Body of pancreas (tissue), 4 donors: ENCODE data around the gene TBX1.

Experiments used
- CTCF ChIP-seq, 7 experiments: fragments of 450-650 bp in 4 of 7; fragments of 200-600 bp in 3 of 7; sonication (generic) in 3 of 7; IDR thresholded peaks; one replicate each; pipeline ENCODE4 v1.5.1; 2016 to 2019; ENCODE audit warnings: antibody characterized with exemption in 7 of 7
- POLR2A ChIP-seq, 3 donors: fragments of 450-650 bp; IDR thresholded peaks; one replicate each; pipeline ENCODE4 v1.6.1; 2016; ENCODE audit warnings: antibody characterized with exemption in 3 of 3, mild to moderate bottlenecking in 2 of 3

DNA sequence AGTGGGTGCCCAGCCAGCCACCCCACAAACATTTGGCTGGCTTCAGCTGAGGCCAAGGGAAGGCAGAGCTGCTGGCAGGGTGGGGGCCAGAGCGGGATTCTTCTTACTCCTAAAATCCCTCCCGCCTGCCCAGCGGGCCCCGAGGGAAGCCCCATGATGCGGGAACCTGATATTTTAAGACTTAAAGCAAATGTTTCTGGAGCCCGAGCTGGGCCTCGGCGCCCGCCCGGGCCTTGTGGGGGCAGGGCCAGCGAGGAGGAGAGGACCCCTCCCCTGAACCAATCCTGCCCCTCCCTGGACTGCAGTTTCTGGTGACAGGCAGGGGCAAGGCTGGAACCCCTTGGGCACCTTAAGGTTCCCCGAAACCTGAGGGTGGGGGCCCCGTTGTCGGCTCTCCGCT lies 20.0 kb upstream of the TBX1 start:
- no peak for TF ChIP-seq CTCF (IDR thresholded peaks at IDR 0.05)
- no peak for TF ChIP-seq POLR2A (IDR thresholded peaks at IDR 0.05)
